HG02642 (cell line): ENCODE measurements around the gene CAMTA1.

Source experiments
- ATAC-seq: cut with Tn5 transposase; IDR thresholded peaks from one replicate; pipeline ENCODE4 v1.9.1; 2021; ENCODE audit warnings: mild to moderate bottlenecking; ENCODE audit not compliant: unreplicated experiment, poor library complexity

Gene CAMTA1

GRCh38 chr1:7671676-7672075, 886.4 kb downstream of the CAMTA1 start:
- no peak for ATAC-seq

- no peak for ATAC-seq
Observed at GRCh38 chr1:7672864-7673263, 887.6 kb downstream of the CAMTA1 start.

- ATAC-seq = no peak
Observed at GRCh38 chr1:7674972-7675371, 889.7 kb downstream of the CAMTA1 start.

GRCh38 chr1:7675431-7676273, 890.4 kb downstream of the CAMTA1 start:
- no peak for ATAC-seq

- ATAC-seq = no peak
Observed at GRCh38 chr1:7676274-7676945, 891.2 kb downstream of the CAMTA1 start.

GRCh38 chr1:7677111-7677510, 891.9 kb downstream of the CAMTA1 start:
- no peak for ATAC-seq

GRCh38 chr1:7677815-7678214, 892.6 kb downstream of the CAMTA1 start:
- no peak for ATAC-seq

- ATAC-seq = no peak
Observed at GRCh38 chr1:7678491-7679158, 893.4 kb downstream of the CAMTA1 start.

GRCh38 chr1:7679159-7679872, 894.1 kb downstream of the CAMTA1 start:
- no peak for ATAC-seq

GRCh38 chr1:7679873-7680206, 894.6 kb downstream of the CAMTA1 start:
- ATAC-seq = no peak

- no peak for ATAC-seq
Observed at GRCh38 chr1:7680207-7680954, 895.1 kb downstream of the CAMTA1 start.

- ATAC-seq = no peak
Observed at GRCh38 chr1:7680955-7681268, 895.7 kb downstream of the CAMTA1 start.

GRCh38 chr1:7681401-7681800, 896.1 kb downstream of the CAMTA1 start:
- ATAC-seq = no peak

GRCh38 chr1:7683521-7683920, 898.3 kb downstream of the CAMTA1 start:
- no peak for ATAC-seq

- ATAC-seq = no peak
Observed at GRCh38 chr1:7684132-7684531, 898.9 kb downstream of the CAMTA1 start.

- no peak for ATAC-seq
Observed at GRCh38 chr1:7684861-7685635, 899.8 kb downstream of the CAMTA1 start.

- ATAC-seq = no peak
Observed at GRCh38 chr1:7686301-7686850, 901.1 kb downstream of the CAMTA1 start.

GRCh38 chr1:7687411-7687810, 902.2 kb downstream of the CAMTA1 start:
- ATAC-seq = no peak

- ATAC-seq = no peak
Observed at GRCh38 chr1:7688659-7689058, 903.4 kb downstream of the CAMTA1 start.
